ENCODE measurements around the gene LUZP2.
"Not testable (repeated sequence)": the region's sequence is repeated elsewhere in the genome, so short reads cannot be mapped to it uniquely, and the experiment has no call there.

The LUZP2 gene

GRCh38 chr11:24872186-24872585, 375.3 kb downstream of the LUZP2 start:
- no peak overlapping the region for H3K4me3 ChIP-seq (ENCODE audit: low read depth in 1 of 2, low read length in 2 of 2)
- no peak overlapping the region for H3K27ac ChIP-seq (ENCODE audit: low read depth, low read length)
- H3K27me3 ChIP-seq (ENCODE audit: control insufficient read depth in 1 of 2, insufficient read depth in 2 of 2, low read length in 2 of 2), result no peaks in the 10 kb centered on the region
- no peak overlapping the region for H3K9ac ChIP-seq (ENCODE audit: low read length)
- no peaks in the 10 kb centered on the region for H3K36me3 ChIP-seq (ENCODE audit: insufficient read depth, low read length)
- no peaks in the 10 kb centered on the region for H3K4me1 ChIP-seq (ENCODE audit: insufficient read depth, low read length)
- no peaks in the 10 kb centered on the region for H3K9me3 ChIP-seq (ENCODE audit: low read length)

GRCh38 chr11:24872651-24873311, 375.9 kb downstream of the LUZP2 start:
- H3K36me3 ChIP-seq (ENCODE audit: insufficient read depth, low read length), result no peaks in the 10 kb centered on the region
- no peak overlapping the region for H3K9ac ChIP-seq (ENCODE audit: low read length)
- H3K27ac ChIP-seq (ENCODE audit: low read depth, low read length), result no peak overlapping the region
- no peaks in the 10 kb centered on the region for H3K4me1 ChIP-seq (ENCODE audit: insufficient read depth, low read length)
- H3K27me3 ChIP-seq (ENCODE audit: control insufficient read depth in 1 of 2, insufficient read depth in 2 of 2, low read length in 2 of 2), result no peaks in the 10 kb centered on the region
- no peaks in the 10 kb centered on the region for H3K9me3 ChIP-seq (ENCODE audit: low read length)
- H3K4me3 ChIP-seq (ENCODE audit: low read depth in 1 of 2, low read length in 2 of 2), result no peak overlapping the region

- Histone ChIP-seq H3K9ac (ENCODE audit: low read length) (no peak overlapping the region), H3K4me1 (ENCODE audit: insufficient read depth, low read length) (no peaks in the 10 kb centered on the region), H3K27me3 (ENCODE audit: control insufficient read depth in 1 of 2, insufficient read depth in 2 of 2, low read length in 2 of 2) (no peaks in the 10 kb centered on the region), H3K27ac (ENCODE audit: low read depth, low read length) (no peak overlapping the region), H3K9me3 (ENCODE audit: low read length) (no peaks in the 10 kb centered on the region), H3K4me3 (ENCODE audit: low read depth in 1 of 2, low read length in 2 of 2) (no peak overlapping the region), H3K36me3 (ENCODE audit: insufficient read depth, low read length) (no peaks in the 10 kb centered on the region)
These were observed 384.1 kb downstream of the LUZP2 start for GRCh38 chr11:24880962-24881361.

- no peak overlapping the region for H3K4me3 ChIP-seq (ENCODE audit: low read depth in 1 of 2, low read length in 2 of 2)
- H3K4me1 ChIP-seq (ENCODE audit: insufficient read depth, low read length), result no peaks in the 10 kb centered on the region
- H3K9ac ChIP-seq (ENCODE audit: low read length), result no peak overlapping the region
- no peak overlapping the region for H3K27ac ChIP-seq (ENCODE audit: low read depth, low read length)
- H3K27me3 ChIP-seq (ENCODE audit: control insufficient read depth in 1 of 2, insufficient read depth in 2 of 2, low read length in 2 of 2), result no peaks in the 10 kb centered on the region
- H3K9me3 ChIP-seq (ENCODE audit: low read length), result no peaks in the 10 kb centered on the region
- H3K36me3 ChIP-seq (ENCODE audit: insufficient read depth, low read length), result no peaks in the 10 kb centered on the region
These were observed 388.8 kb downstream of the LUZP2 start for GRCh38 chr11:24885580-24886173.

GRCh38 chr11:24886880-24887619, 390.2 kb downstream of the LUZP2 start:
- Histone ChIP-seq H3K4me3 (ENCODE audit: low read depth in 1 of 2, low read length in 2 of 2) (no peak overlapping the region), H3K27me3 (ENCODE audit: control insufficient read depth in 1 of 2, insufficient read depth in 2 of 2, low read length in 2 of 2) (no peaks in the 10 kb centered on the region), H3K9me3 (ENCODE audit: low read length) (no peaks in the 10 kb centered on the region), H3K36me3 (ENCODE audit: insufficient read depth, low read length) (no peaks in the 10 kb centered on the region), H3K4me1 (ENCODE audit: insufficient read depth, low read length) (no peaks in the 10 kb centered on the region), H3K9ac (ENCODE audit: low read length) (no peak overlapping the region), H3K27ac (ENCODE audit: low read depth, low read length) (no peak overlapping the region)

- H3K36me3 ChIP-seq (ENCODE audit: insufficient read depth, low read length), result no peaks in the 10 kb centered on the region
- no peaks in the 10 kb centered on the region for H3K27me3 ChIP-seq (ENCODE audit: control insufficient read depth in 1 of 2, insufficient read depth in 2 of 2, low read length in 2 of 2)
- no peak overlapping the region for H3K9ac ChIP-seq (ENCODE audit: low read length)
- no peak overlapping the region for H3K4me3 ChIP-seq (ENCODE audit: low read depth in 1 of 2, low read length in 2 of 2)
- no peaks in the 10 kb centered on the region for H3K9me3 ChIP-seq (ENCODE audit: low read length)
- H3K27ac ChIP-seq (ENCODE audit: low read depth, low read length), result no peak overlapping the region
- H3K4me1 ChIP-seq (ENCODE audit: insufficient read depth, low read length), result no peaks in the 10 kb centered on the region
These were observed 393.6 kb downstream of the LUZP2 start for GRCh38 chr11:24890426-24890825.

- H3K9ac ChIP-seq (ENCODE audit: low read length); H3K9me3 ChIP-seq (ENCODE audit: low read length); H3K4me3 ChIP-seq (ENCODE audit: low read depth in 1 of 2, low read length in 2 of 2); H3K27ac ChIP-seq (ENCODE audit: low read depth, low read length); H3K4me1 ChIP-seq (ENCODE audit: insufficient read depth, low read length); H3K27me3 ChIP-seq (ENCODE audit: control insufficient read depth in 1 of 2, insufficient read depth in 2 of 2, low read length in 2 of 2); H3K36me3 ChIP-seq (ENCODE audit: insufficient read depth, low read length): not testable (repeated sequence)
These were observed 395.1 kb downstream of the LUZP2 start for GRCh38 chr11:24891845-24892492.

GRCh38 chr11:24896118-24896835, 399.4 kb downstream of the LUZP2 start:
- Histone ChIP-seq H3K27me3 (ENCODE audit: control insufficient read depth in 1 of 2, insufficient read depth in 2 of 2, low read length in 2 of 2) (no peaks in the 10 kb centered on the region), H3K27ac (ENCODE audit: low read depth, low read length) (no peak overlapping the region), H3K4me1 (ENCODE audit: insufficient read depth, low read length) (no peaks in the 10 kb centered on the region), H3K4me3 (ENCODE audit: low read depth in 1 of 2, low read length in 2 of 2) (no peak overlapping the region), H3K9me3 (ENCODE audit: low read length) (no peaks in the 10 kb centered on the region), H3K36me3 (ENCODE audit: insufficient read depth, low read length) (no peaks in the 10 kb centered on the region), H3K9ac (ENCODE audit: low read length) (no peak overlapping the region)

- Histone ChIP-seq H3K9ac (ENCODE audit: low read length) (no peak overlapping the region), H3K27me3 (ENCODE audit: control insufficient read depth in 1 of 2, insufficient read depth in 2 of 2, low read length in 2 of 2) (no peaks in the 10 kb centered on the region), H3K4me3 (ENCODE audit: low read depth in 1 of 2, low read length in 2 of 2) (no peak overlapping the region), H3K4me1 (ENCODE audit: insufficient read depth, low read length) (no peaks in the 10 kb centered on the region), H3K36me3 (ENCODE audit: insufficient read depth, low read length) (no peaks in the 10 kb centered on the region), H3K9me3 (ENCODE audit: low read length) (no peaks in the 10 kb centered on the region), H3K27ac (ENCODE audit: low read depth, low read length) (no peak overlapping the region)
These were observed 403.7 kb downstream of the LUZP2 start for GRCh38 chr11:24900514-24900913.

- Histone ChIP-seq H3K4me3 (ENCODE audit: low read depth in 1 of 2, low read length in 2 of 2) (no peak overlapping the region), H3K9ac (ENCODE audit: low read length) (no peak overlapping the region), H3K27ac (ENCODE audit: low read depth, low read length) (no peak overlapping the region), H3K27me3 (ENCODE audit: control insufficient read depth in 1 of 2, insufficient read depth in 2 of 2, low read length in 2 of 2) (no peaks in the 10 kb centered on the region), H3K4me1 (ENCODE audit: insufficient read depth, low read length) (no peaks in the 10 kb centered on the region), H3K36me3 (ENCODE audit: insufficient read depth, low read length) (no peaks in the 10 kb centered on the region), H3K9me3 (ENCODE audit: low read length) (no peaks in the 10 kb centered on the region)
These were observed 404.2 kb downstream of the LUZP2 start for GRCh38 chr11:24900960-24901549.

GRCh38 chr11:24903555-24903954, 406.7 kb downstream of the LUZP2 start:
- H3K4me1 ChIP-seq (ENCODE audit: insufficient read depth, low read length), result no peaks in the 10 kb centered on the region
- H3K9ac ChIP-seq (ENCODE audit: low read length), result no peak overlapping the region
- H3K9me3 ChIP-seq (ENCODE audit: low read length), result no peaks in the 10 kb centered on the region
- H3K27me3 ChIP-seq (ENCODE audit: control insufficient read depth in 1 of 2, insufficient read depth in 2 of 2, low read length in 2 of 2), result no peaks in the 10 kb centered on the region
- no peak overlapping the region for H3K4me3 ChIP-seq (ENCODE audit: low read depth in 1 of 2, low read length in 2 of 2)
- H3K27ac ChIP-seq (ENCODE audit: low read depth, low read length), result no peak overlapping the region
- H3K36me3 ChIP-seq (ENCODE audit: insufficient read depth, low read length), result no peaks in the 10 kb centered on the region

All from muscle layer of colon (tissue), 2 donors.